Body of pancreas (tissue), 4 donors: ENCODE measurements around the gene OPRD1.

ENCODE experiments used
- CTCF ChIP-seq, 7 experiments: fragments of 450-650 bp in 4 of 7; fragments of 200-600 bp in 3 of 7; sonication (generic) in 3 of 7; IDR thresholded peaks; one replicate each; pipeline ENCODE4 v1.5.1; 2016 to 2019; ENCODE audit warnings: antibody characterized with exemption in 7 of 7
- POLR2A ChIP-seq, 3 donors: fragments of 450-650 bp; IDR thresholded peaks; one replicate each; pipeline ENCODE4 v1.6.1; 2016; ENCODE audit warnings: antibody characterized with exemption in 3 of 3, mild to moderate bottlenecking in 2 of 3

DNA sequence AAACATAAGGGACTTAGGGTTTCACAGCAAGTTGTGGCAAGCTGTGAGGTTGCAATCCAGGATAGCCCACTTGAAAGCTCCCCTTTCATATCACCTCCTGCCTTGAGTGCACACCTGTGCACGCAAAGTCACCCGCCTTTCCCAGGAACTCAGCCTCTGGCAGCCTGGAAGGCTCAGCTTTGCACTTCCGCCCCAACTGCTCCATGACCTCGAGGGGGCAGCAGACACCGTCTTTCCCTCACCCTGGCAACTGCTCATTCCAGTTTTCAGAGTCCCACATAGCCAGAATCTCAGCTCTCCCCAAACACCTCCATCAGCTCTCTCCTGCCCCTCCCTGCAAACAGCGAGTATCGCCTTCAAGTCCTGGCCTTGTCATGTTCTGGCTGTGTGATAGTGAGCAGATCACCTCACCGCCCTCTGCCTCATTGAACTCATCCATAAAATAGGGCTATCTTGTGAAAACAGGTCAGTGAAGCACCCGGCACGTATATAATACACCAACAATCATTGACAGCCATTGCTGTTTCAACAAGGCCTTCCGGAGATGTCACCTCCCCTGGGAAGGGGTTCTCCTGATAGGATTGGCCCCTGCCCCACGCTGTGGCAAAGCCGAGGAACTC is 70.1 kb downstream of the OPRD1 start:
- TF ChIP-seq POLR2A (IDR thresholded peaks at IDR 0.05), result no peak
- peak; percentile 65 to 99 (median 98) for TF ChIP-seq CTCF (IDR thresholded peaks at IDR 0.05)
